Measurements from ENCODE around the gene ASB1. TPM values are rescaled to one million over a fixed set of nuclear protein-coding genes. Genes with fewer than 3 reads are reported as not detected.

The ASB1 gene
- total RNA-seq (2022; extraction: Qiagen RNA extraction): 35.9 to 60.3 TPM (median 53.9 TPM) in 5 replicates

GRCh38 chr2:238426568-238427434, at the start of gene ASB1:
TSS of gene ASB1 (plus strand) at chr2:238426927. CDS start at chr2:238427071, 144 bp downstream.

Other genes starting within 250 kb of the ASB1 start
- 36.1 to 43.6 TPM (median 39.9 TPM) in 5 replicates for gene ILKAP, start 223.2 kb upstream of the ASB1 start, total RNA-seq (2022; extraction: Qiagen RNA extraction)
- 8.3 to 17.3 TPM (median 14.7 TPM) in 5 replicates for gene HES6, start 186.9 kb upstream of the ASB1 start, total RNA-seq (2022; extraction: Qiagen RNA extraction)
- gene PER2, start 138.3 kb upstream of the ASB1 start, total RNA-seq (2022; extraction: Qiagen RNA extraction): 5.5 to 7.3 TPM (median 6.8 TPM) in 5 replicates
- gene TRAF3IP1, start 106.4 kb upstream of the ASB1 start, total RNA-seq (2022; extraction: Qiagen RNA extraction): 10.3 to 13.7 TPM (median 12.9 TPM) in 5 replicates

Measured in A549 treated with Mapracorat at 1 μM for 4 hours (cell line).